NCI-H1417 treated with DMSO at 0.1 percent for 48 hours (cell line): ENCODE data around the gene DNAJC6.

ENCODE experiments used
- DNase-seq: peaks from one replicate; lab custom pipeline; 2025; lab: John Stamatoyannopoulos, UW

Gene DNAJC6

GRCh38 chr1:65407877-65408276 is 98.5 kb downstream of the DNAJC6 start:
- no peak for DNase-seq

- no peak for DNase-seq
Measured at GRCh38 chr1:65409314-65409713, 100.0 kb downstream of the DNAJC6 start.

- DNase-seq: no peak
Measured at GRCh38 chr1:65409816-65410326, 100.5 kb downstream of the DNAJC6 start.

- no peak for DNase-seq
Measured at GRCh38 chr1:65412256-65412983, 103.1 kb downstream of the DNAJC6 start.

- DNase-seq: no peak
Measured at GRCh38 chr1:65412984-65413375, 103.6 kb downstream of the DNAJC6 start.

- no peak for DNase-seq
Measured at GRCh38 chr1:65414538-65414937, 105.2 kb downstream of the DNAJC6 start.

GRCh38 chr1:65416767-65417166 is 107.4 kb downstream of the DNAJC6 start:
- no peak for DNase-seq

- no peak for DNase-seq
Measured at GRCh38 chr1:65417729-65418128, 108.4 kb downstream of the DNAJC6 start.

GRCh38 chr1:65418522-65419185 is 109.3 kb downstream of the DNAJC6 start:
- no peak for DNase-seq

- peak; percentile 85 for DNase-seq
Measured at GRCh38 chr1:65419681-65420589, 110.6 kb downstream of the DNAJC6 start.

GRCh38 chr1:65420590-65421350 is 111.4 kb downstream of the DNAJC6 start, which contains the start of the genes LEPR and LEPROT:
TSS of gene LEPR (plus strand) at chr1:65420668. CDS start at chr1:65565566, 144,898 bp downstream.
TSS of gene LEPROT (plus strand) at chr1:65420668. CDS start at chr1:65420725, 57 bp downstream.
- DNase-seq: peak; percentile 67

- DNase-seq: no peak
Measured at GRCh38 chr1:65421351-65422025, 112.1 kb downstream of the DNAJC6 start.

- no peak for DNase-seq
Measured at GRCh38 chr1:65422241-65423203, 113.2 kb downstream of the DNAJC6 start.

- no peak for DNase-seq
Measured at GRCh38 chr1:65423884-65424572, 114.7 kb downstream of the DNAJC6 start.

- no peak for DNase-seq
Measured at GRCh38 chr1:65424573-65424889, 115.2 kb downstream of the DNAJC6 start.

GRCh38 chr1:65425006-65425405 is 115.7 kb downstream of the DNAJC6 start:
- DNase-seq: no peak

- DNase-seq: no peak
Measured at GRCh38 chr1:65425697-65426096, 116.4 kb downstream of the DNAJC6 start.

GRCh38 chr1:65429078-65429477 is 119.7 kb downstream of the DNAJC6 start:
- DNase-seq: no peak

GRCh38 chr1:65429806-65430205 is 120.5 kb downstream of the DNAJC6 start:
- DNase-seq: no peak
